NT2/D1 (cell line): Measurements from ENCODE around the gene HLA-DQA2.
"Not testable (repeated sequence)": the region's sequence is repeated elsewhere in the genome, so short reads cannot be mapped to it uniquely, and the experiment has no call there.

ENCODE experiments used
- DNase-seq: peaks from one replicate; pipeline ENCODE4 v3.0.0-alpha.2; 2011; ENCODE audit warnings: low read depth, low spot score
- H3K27me3 ChIP-seq: 2 replicates; pipeline ENCODE4 v1.6.0; 2011; ENCODE audit warnings: mild to moderate bottlenecking; ENCODE audit not compliant: insufficient read length, insufficient read depth
- H3K36me3 ChIP-seq: 2 replicates; pipeline ENCODE4 v1.6.1; 2011; ENCODE audit warnings: mild to moderate bottlenecking, low read length, mixed read lengths; ENCODE audit not compliant: insufficient read depth, insufficient read length
- H3K4me1 ChIP-seq: 2 replicates; pipeline ENCODE4 v1.5.1; 2011; ENCODE audit not compliant: insufficient read depth, insufficient read length
- H3K4me3 ChIP-seq: 2 replicates; pipeline ENCODE4 v1.5.1; 2011; ENCODE audit warnings: low read depth; ENCODE audit not compliant: insufficient read length
- H3K9ac ChIP-seq: 2 replicates; pipeline ENCODE4 v1.6.0; 2011; ENCODE audit warnings: low read depth; ENCODE audit not compliant: insufficient read length
- H3K9me3 ChIP-seq: 2 replicates; pipeline ENCODE4 v1.5.1; 2011; ENCODE audit warnings: mild to moderate bottlenecking, low read length; ENCODE audit not compliant: insufficient read depth
- SUZ12 ChIP-seq: IDR thresholded peaks from 2 replicates; pipeline ENCODE4 v1.6.1; 2011; ENCODE audit not compliant: insufficient read length, insufficient read depth; ENCODE audit errors: extremely low read depth
- YY1 ChIP-seq: IDR thresholded peaks from 2 replicates; pipeline ENCODE4 v1.6.1; 2011; ENCODE audit not compliant: insufficient read length, insufficient read depth
- ZNF274 ChIP-seq: IDR thresholded peaks from 2 replicates; pipeline ENCODE4 v1.6.1; 2011; ENCODE audit warnings: mild to moderate bottlenecking, low read depth, low read length

Gene HLA-DQA2

GRCh38 chr6:32741031-32741960 is at the start of gene HLA-DQA2:
HLA-DQA2 (plus strand) TSS chr6:32741391; CDS start chr6:32741444, 53 bp downstream.
- no peaks in the 10 kb centered on the region for H3K36me3 ChIP-seq
- no peak within 1 kb of the TSS for H3K9ac ChIP-seq
- no peak within 1 kb of the TSS for H3K4me3 ChIP-seq
- H3K27me3 ChIP-seq, result no peaks in the 10 kb centered on the region
- H3K9me3 ChIP-seq, result no peaks in the 10 kb centered on the region
- no peak for DNase-seq
- TF ChIP-seq SUZ12, result no peak
- no peak for TF ChIP-seq ZNF274
- no peak for TF ChIP-seq YY1
- H3K4me1 ChIP-seq, result no peaks in the 10 kb centered on the region

GRCh38 chr6:32692019-32692418 is 49.2 kb upstream of the HLA-DQA2 start:
- H3K36me3 ChIP-seq, result no peaks in the 10 kb centered on the region
- peak; percentile 40 for DNase-seq
- H3K9ac ChIP-seq, result no peak overlapping the region
- no peak overlapping the region for H3K4me3 ChIP-seq
- H3K4me1 ChIP-seq, result no peaks in the 10 kb centered on the region
- no peaks in the 10 kb centered on the region for H3K27me3 ChIP-seq
- no peaks in the 10 kb centered on the region for H3K9me3 ChIP-seq
- TF ChIP-seq SUZ12 (no peak), ZNF274 (no peak), YY1 (no peak)

GRCh38 chr6:32697031-32697430 is 44.2 kb upstream of the HLA-DQA2 start:
- no peaks in the 10 kb centered on the region for H3K4me1 ChIP-seq
- TF ChIP-seq ZNF274 (no peak), YY1 (no peak), SUZ12 (no peak)
- H3K36me3 ChIP-seq, result no peaks in the 10 kb centered on the region
- DNase-seq, result no peak
- H3K9me3 ChIP-seq, result no peaks in the 10 kb centered on the region
- no peak overlapping the region for H3K9ac ChIP-seq
- H3K27me3 ChIP-seq, result no peaks in the 10 kb centered on the region
- H3K4me3 ChIP-seq, result no peak overlapping the region

- Histone ChIP-seq H3K4me3 (no peak overlapping the region), H3K27me3 (no peaks in the 10 kb centered on the region), H3K9me3 (no peaks in the 10 kb centered on the region), H3K36me3 (no peaks in the 10 kb centered on the region), H3K9ac (no peak overlapping the region), H3K4me1 (no peaks in the 10 kb centered on the region)
- peak; percentile 49 for DNase-seq
- TF ChIP-seq YY1 (no peak), ZNF274 (no peak), SUZ12 (no peak)
Measured at GRCh38 chr6:32700391-32701040, 40.7 kb upstream of the HLA-DQA2 start.

- TF ChIP-seq ZNF274, result no peak
- TF ChIP-seq YY1, result no peak
- no peaks in the 10 kb centered on the region for H3K27me3 ChIP-seq
Measured at GRCh38 chr6:32703347-32703746, 37.8 kb upstream of the HLA-DQA2 start.

GRCh38 chr6:32705164-32705563 is 36.0 kb upstream of the HLA-DQA2 start:
- not testable (repeated sequence) for H3K4me3 ChIP-seq, H3K9me3 ChIP-seq, H3K9ac ChIP-seq, H3K36me3 ChIP-seq, H3K4me1 ChIP-seq, DNase-seq, H3K27me3 ChIP-seq

More at GRCh38 chr6:32703347-32703746, 37.8 kb upstream of the HLA-DQA2 start:
- DNase-seq, result no peak
- no peaks in the 10 kb centered on the region for H3K36me3 ChIP-seq
- H3K4me1 ChIP-seq, result no peaks in the 10 kb centered on the region
- no peaks in the 10 kb centered on the region for H3K9me3 ChIP-seq
- no peak overlapping the region for H3K9ac ChIP-seq
- H3K4me3 ChIP-seq, result no peak overlapping the region

GRCh38 chr6:32709625-32710024 is 31.6 kb upstream of the HLA-DQA2 start:
- no peak for DNase-seq
- no peaks in the 10 kb centered on the region for H3K27me3 ChIP-seq
- no peaks in the 10 kb centered on the region for H3K4me1 ChIP-seq
- no peaks in the 10 kb centered on the region for H3K9me3 ChIP-seq
- TF ChIP-seq YY1 (no peak), ZNF274 (no peak), SUZ12 (no peak)
- no peak overlapping the region for H3K9ac ChIP-seq
- no peak overlapping the region for H3K4me3 ChIP-seq
- no peaks in the 10 kb centered on the region for H3K36me3 ChIP-seq
